HepG2 (cell line): ENCODE results near the gene DERL2. TPM values are rescaled to one million over a fixed set of nuclear protein-coding genes. Genes with fewer than 3 reads are reported as not detected.
A peak's percentile ranks its signal among the peaks of the same experiment; 100 is the strongest.

ENCODE experiments used
- HDAC1 ChIP-seq: sonication (generic); formaldehyde crosslinking; IDR thresholded peaks from 2 replicates; pipeline ENCODE4 v1.5.1; 2020; ENCODE audit warnings: mild to moderate bottlenecking, missing genetic modification reagents
- KDM5A ChIP-seq: fragments of 200-600 bp; sonication (generic); IDR thresholded peaks from 2 replicates; pipeline ENCODE4 v1.7.0; 2018; ENCODE audit warnings: antibody characterized with exemption, mild to moderate bottlenecking, low read length, borderline replicate concordance
- MAZ ChIP-seq, 2 experiments: sonication (generic) in 1 of 2; formaldehyde crosslinking in 1 of 2; IDR thresholded peaks; 2 replicates each; pipeline versions ENCODE4 v1.5.0 to v1.6.1; 2012 to 2020; ENCODE audit warnings: low read depth in 2 of 2, mild to moderate bottlenecking in 2 of 2, borderline replicate concordance in 1 of 2, improper control_type of control experiment in 1 of 2, low read length in 1 of 2, missing genetic modification reagents in 1 of 2, moderate library complexity in 1 of 2
- NONO ChIP-seq, 2 experiments: fragments of 450-650 bp in 1 of 2; sonication (generic) in 1 of 2; formaldehyde crosslinking in 1 of 2; IDR thresholded peaks in 1 of 2; conservative IDR thresholded peaks in 1 of 2; 2 replicates each; pipeline versions ENCODE4 v1.6.1 to v1.8.0; 2017 to 2022; ENCODE audit warnings: mild to moderate bottlenecking in 1 of 2, missing genetic modification reagents in 1 of 2, moderate library complexity in 1 of 2
- PAF1 ChIP-seq: IDR thresholded peaks from 2 replicates; pipeline ENCODE4 v1.6.1; 2016; ENCODE audit warnings: missing genetic modification reagents, missing compliant biosample characterization
- SIN3A ChIP-seq: IDR thresholded peaks from 2 replicates; pipeline ENCODE4 v1.6.1; 2011; ENCODE audit warnings: low read depth, mild to moderate bottlenecking, control low read depth, low read length, borderline replicate concordance
- SMYD3 ChIP-seq: sonication (generic); formaldehyde crosslinking; IDR thresholded peaks from 2 replicates; pipeline ENCODE4 v1.8.1; 2023; ENCODE audit warnings: mild to moderate bottlenecking, missing genetic modification reagents
- SSRP1 ChIP-seq: IDR thresholded peaks from 2 replicates; pipeline ENCODE4 v1.6.1; 2016; ENCODE audit warnings: control low read depth
- THAP11 ChIP-seq: IDR thresholded peaks from 2 replicates; pipeline ENCODE4 v1.6.1; 2016; ENCODE audit warnings: missing biosample characterization, missing genetic modification reagents
- TOE1 ChIP-seq: sonication (generic); formaldehyde crosslinking; IDR thresholded peaks from 2 replicates; pipeline ENCODE4 v1.4.0; 2020; ENCODE audit warnings: mild to moderate bottlenecking, missing genetic modification reagents
- ZBED4 ChIP-seq: sonication (generic); formaldehyde crosslinking; IDR thresholded peaks from 2 replicates; pipeline ENCODE4 v1.4.0; 2020; ENCODE audit warnings: missing genetic modification reagents, borderline replicate concordance
- ZFP90 ChIP-seq: sonication (generic); formaldehyde crosslinking; IDR thresholded peaks from 2 replicates; pipeline ENCODE4 v1.8.0; 2022; ENCODE audit warnings: missing genetic modification reagents, mild to moderate bottlenecking, inconsistent platforms, borderline replicate concordance
- ZMYM2 ChIP-seq: sonication (generic); formaldehyde crosslinking; IDR thresholded peaks from 2 replicates; pipeline ENCODE4 v1.8.0; 2022; ENCODE audit warnings: mild to moderate bottlenecking, missing genetic modification reagents
- ZNF143 ChIP-seq: sonication (generic); formaldehyde crosslinking; IDR thresholded peaks from 2 replicates; pipeline ENCODE4 v1.4.0; 2020; ENCODE audit warnings: missing genetic modification reagents
- ZNF253 ChIP-seq: sonication (generic); formaldehyde crosslinking; IDR thresholded peaks from 2 replicates; pipeline ENCODE4 v1.8.0; 2022; ENCODE audit warnings: mild to moderate bottlenecking, missing genetic modification reagents, borderline replicate concordance
- ZNF446 ChIP-seq: sonication (generic); formaldehyde crosslinking; IDR thresholded peaks from 2 replicates; pipeline ENCODE4 v1.5.0; 2020; ENCODE audit warnings: mild to moderate bottlenecking, missing genetic modification reagents
- ZNF781 ChIP-seq: sonication (generic); formaldehyde crosslinking; IDR thresholded peaks from 2 replicates; pipeline ENCODE4 v1.5.1; 2020; ENCODE audit warnings: borderline replicate concordance, mild to moderate bottlenecking, missing genetic modification reagents; ENCODE audit errors: not compliant biosample characterization
- ZSCAN21 ChIP-seq: sonication (generic); formaldehyde crosslinking; IDR thresholded peaks from 2 replicates; pipeline ENCODE4 v1.8.0; 2022; ENCODE audit warnings: mild to moderate bottlenecking, missing genetic modification reagents, moderate library complexity, borderline replicate concordance
- polyA plus RNA-seq, 8 experiments: library from polyadenylated mRNA; depleted of rRNA in 3 of 8; stranded (reverse) in 7 of 8; unstranded in 1 of 8; fragments of >200 nt; fragmentation: Illumina TruSeq in 4 of 8; extraction: Trizol in 4 of 8; gene quantifications; 2 replicates each; pipeline versions ENCODE4 v1.2.1 to v1.2.3, GENCODE V29; 2011 to 2016; ENCODE audit warnings: low read depth in 4 of 8, missing spikeins in 1 of 8, mixed read lengths in 1 of 8; ENCODE audit not compliant: insufficient read depth in 1 of 8
- total RNA-seq, 5 experiments: library from RNA; depleted of rRNA; stranded (reverse); fragments of >200 nt; fragmentation: Illumina TruSeq; extraction: Trizol; gene quantifications; 2 replicates each; pipeline ENCODE4 v1.2.3, GENCODE V29; 2016; ENCODE audit warnings: low read depth in 1 of 5
- TF ChIP-seq, protein P1 (sequence below): sonication (generic); formaldehyde crosslinking; IDR thresholded peaks from 2 replicates; pipeline ENCODE4 v1.5.0; 2020; ENCODE audit warnings: mild to moderate bottlenecking, missing genetic modification reagents
- TF ChIP-seq, protein P2 (sequence below): sonication (generic); formaldehyde crosslinking; IDR thresholded peaks from 2 replicates; pipeline ENCODE4 v1.4.0; 2020; ENCODE audit warnings: missing genetic modification reagents

The DERL2 gene
- total and polyA plus RNA-seq, 2 of the 13 experiments (the other 11 are each of a cell fraction or from before 2014, with no cell fraction given), result 59.3 to 65.2 TPM

DNA sequence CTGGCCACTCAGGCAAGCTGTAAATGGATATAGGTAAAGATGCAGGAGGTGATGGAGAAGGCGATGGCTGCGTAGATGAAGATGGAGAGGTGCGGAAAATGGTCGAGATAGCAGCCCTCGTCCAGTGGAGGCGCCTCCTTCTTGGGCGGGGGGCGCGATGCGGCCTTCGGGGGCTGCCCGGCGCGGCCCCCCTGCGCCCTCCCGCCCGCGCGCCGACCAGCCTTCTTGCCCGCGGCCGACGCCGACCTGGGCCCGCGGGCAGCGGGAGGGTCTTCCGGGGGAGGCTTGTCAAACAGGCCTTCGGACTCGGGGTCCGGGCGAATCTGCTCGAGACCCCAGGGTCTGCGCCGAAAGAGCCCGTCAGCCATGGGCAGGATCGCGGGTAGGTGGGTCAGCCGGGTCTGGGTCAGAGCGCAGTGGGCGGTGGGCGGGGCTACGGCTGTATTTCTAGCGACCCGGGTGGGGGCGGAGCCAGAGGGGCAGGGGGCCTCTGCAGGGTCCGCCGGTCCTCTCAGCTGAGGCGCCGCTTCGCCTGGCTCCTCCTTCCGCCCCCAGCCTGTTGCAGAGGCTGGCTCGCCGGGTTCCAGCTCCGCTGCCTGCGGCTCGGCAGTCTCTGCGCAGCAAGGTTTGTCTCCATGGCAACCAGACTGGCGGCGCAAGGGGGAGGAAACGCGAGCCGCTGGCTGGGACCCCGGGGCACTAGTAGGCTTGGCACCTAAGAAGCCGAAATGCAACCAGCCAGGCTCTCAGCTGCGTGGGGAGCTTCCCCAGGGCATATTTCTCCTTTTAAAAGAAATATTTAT is 14.8 kb upstream of the DERL2 start (continued):
- TF ChIP-seq MAZ (IDR thresholded peaks at IDR 0.05; ENCODE audit: borderline replicate concordance, low read depth, low read length) (peak; percentile 74; the same call in 1 of the 2 replicates), MAZ (CRISPR knock-in tag; IDR thresholded peaks at IDR 0.05; ENCODE audit: low read depth) (peak; percentile 56; the same call in 1 of the 2 replicates), THAP11 (CRISPR knock-in tag) (0 out of 2 replicates have a peak, but pooled peaks have one; percentile 52), KDM5A (no peak), ZNF143 (CRISPR knock-in tag) (no peak; the same call in 1 of the 2 replicates), TOE1 (CRISPR knock-in tag) (no peak), HDAC1 (CRISPR knock-in tag) (peak; percentile 66), SSRP1 (CRISPR knock-in tag) (no peak), ZNF253 (CRISPR knock-in tag) (no peak), ZFP90 (no peak), NONO (IDR thresholded peaks at IDR 0.05) (no peak), NONO (CRISPR knock-in tag; conservative IDR thresholded peaks at IDR 0.05) (peak; percentile 63; the same call in 1 of the 2 replicates), ZMYM2 (0 out of 2 replicates have a peak, but pooled peaks have one; percentile 37), ZBED4 (CRISPR knock-in tag) (peak; percentile 80; the same call in 1 of the 2 replicates), ZNF781 (no peak), PAF1 (no peak), ZSCAN21 (no peak), ZNF446 (CRISPR knock-in tag) (no peak), SMYD3 (CRISPR knock-in tag) (no peak), SIN3A (peak; percentile 50; the same call in 1 of the 2 replicates)
- TF ChIP-seq, protein P1, sequence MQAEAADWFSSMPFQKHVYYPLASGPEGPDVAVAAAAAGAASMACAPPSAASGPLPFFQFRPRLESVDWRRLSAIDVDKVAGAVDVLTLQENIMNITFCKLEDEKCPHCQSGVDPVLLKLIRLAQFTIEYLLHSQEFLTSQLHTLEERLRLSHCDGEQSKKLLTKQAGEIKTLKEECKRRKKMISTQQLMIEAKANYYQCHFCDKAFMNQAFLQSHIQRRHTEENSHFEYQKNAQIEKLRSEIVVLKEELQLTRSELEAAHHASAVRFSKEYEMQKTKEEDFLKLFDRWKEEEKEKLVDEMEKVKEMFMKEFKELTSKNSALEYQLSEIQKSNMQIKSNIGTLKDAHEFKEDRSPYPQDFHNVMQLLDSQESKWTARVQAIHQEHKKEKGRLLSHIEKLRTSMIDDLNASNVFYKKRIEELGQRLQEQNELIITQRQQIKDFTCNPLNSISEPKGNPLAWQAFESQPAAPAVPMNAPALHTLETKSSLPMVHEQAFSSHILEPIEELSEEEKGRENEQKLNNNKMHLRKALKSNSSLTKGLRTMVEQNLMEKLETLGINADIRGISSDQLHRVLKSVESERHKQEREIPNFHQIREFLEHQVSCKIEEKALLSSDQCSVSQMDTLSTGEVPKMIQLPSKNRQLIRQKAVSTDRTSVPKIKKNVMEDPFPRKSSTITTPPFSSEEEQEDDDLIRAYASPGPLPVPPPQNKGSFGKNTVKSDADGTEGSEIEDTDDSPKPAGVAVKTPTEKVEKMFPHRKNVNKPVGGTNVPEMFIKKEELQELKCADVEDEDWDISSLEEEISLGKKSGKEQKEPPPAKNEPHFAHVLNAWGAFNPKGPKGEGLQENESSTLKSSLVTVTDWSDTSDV (CRISPR knock-in tag), result 0 out of 2 replicates have a peak, but pooled peaks have one; percentile 44
- TF ChIP-seq, protein P2, sequence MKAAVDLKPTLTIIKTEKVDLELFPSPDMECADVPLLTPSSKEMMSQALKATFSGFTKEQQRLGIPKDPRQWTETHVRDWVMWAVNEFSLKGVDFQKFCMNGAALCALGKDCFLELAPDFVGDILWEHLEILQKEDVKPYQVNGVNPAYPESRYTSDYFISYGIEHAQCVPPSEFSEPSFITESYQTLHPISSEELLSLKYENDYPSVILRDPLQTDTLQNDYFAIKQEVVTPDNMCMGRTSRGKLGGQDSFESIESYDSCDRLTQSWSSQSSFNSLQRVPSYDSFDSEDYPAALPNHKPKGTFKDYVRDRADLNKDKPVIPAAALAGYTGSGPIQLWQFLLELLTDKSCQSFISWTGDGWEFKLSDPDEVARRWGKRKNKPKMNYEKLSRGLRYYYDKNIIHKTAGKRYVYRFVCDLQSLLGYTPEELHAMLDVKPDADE (CRISPR knock-in tag), result no peak
